Stimulated activated CD4-positive, alpha-beta T cell treated with anti-CD3 and anti-CD28 coated beads, Interleukin-12 subunit alpha, Interleukin-12 subunit beta, amount 100 ng/mL, for 24 hours (primary cell): ENCODE data around the gene RNASET2.
"Not testable (repeated sequence)": the region's sequence is repeated elsewhere in the genome, so short reads cannot be mapped to it uniquely, and the experiment has no call there.

Source experiments
- DNase-seq, 2 experiments: peaks; one replicate each; pipeline ENCODE4 v3.0.0-alpha.2; 2020; ENCODE audit warnings: low read depth in 2 of 2

The RNASET2 gene

DNA sequence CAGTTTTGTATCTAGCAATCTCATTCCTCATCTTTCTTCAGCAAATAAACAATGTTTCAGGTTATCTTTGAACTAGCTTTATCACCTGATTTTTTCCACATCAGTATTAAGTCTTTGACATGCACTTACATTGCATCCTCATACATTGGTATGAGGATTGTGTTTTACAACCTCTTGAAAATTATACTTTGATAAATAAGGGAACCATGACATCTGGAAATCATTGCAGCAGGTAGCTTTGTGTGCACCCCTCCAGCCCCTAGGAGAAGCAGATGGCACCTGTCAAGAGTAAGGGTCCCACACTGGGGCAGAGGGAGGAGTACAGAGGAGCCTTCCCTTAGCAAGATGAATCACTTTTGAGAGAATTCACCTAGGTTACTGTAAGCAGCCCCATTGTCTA is 13.7 kb upstream of the RNASET2 start:
- no peak for DNase-seq

DNA sequence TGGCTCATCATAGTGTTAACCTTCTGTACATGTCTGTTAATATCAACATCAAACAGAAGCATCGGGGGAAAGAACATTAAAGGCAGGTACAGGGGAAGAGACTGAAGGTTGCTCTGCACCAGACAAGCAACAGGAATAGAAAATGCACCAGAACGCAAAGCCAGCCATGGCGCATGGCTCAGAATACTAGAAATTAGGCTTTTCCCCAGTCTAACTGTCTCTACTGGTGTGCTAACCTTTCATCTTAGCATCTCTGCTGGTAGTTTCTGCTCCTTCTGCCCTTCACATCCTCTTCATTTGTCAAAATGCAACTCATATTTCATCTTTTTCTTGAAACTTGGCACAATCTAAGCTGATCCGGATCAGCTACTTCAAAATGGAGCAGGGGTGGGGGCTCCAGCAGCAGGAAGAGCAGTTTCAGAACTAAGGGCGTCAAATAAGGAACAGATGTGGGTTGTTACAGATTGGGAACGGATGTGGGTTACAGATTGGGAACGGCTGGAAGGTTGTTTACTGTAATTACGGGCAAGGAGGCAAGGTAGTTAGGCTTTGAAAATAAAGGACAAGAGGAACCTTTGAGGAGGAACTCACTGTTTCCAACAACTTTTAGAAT is 13.1 kb upstream of the RNASET2 start:
- no peak for DNase-seq

DNA sequence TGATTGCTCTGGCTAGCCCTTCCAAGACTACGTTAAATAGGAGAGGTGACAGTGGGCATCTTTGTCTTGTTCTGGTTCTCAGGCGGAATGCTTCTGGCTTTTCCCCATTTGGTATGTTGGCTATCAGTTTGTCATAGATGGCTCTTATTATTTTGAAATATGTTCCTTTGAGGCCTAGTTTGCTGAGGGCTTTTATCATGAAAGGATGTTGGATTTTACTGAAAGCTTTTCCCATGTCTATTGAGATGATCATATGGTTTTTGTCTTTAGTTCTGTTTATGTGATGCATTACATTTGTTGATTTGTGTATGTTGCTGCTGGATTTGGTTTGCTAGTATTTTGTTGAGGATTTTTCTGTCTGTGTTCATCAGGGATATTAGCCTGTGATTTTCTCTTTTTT is 9.9 kb upstream of the RNASET2 start:
- DNase-seq, result no peak

DNA sequence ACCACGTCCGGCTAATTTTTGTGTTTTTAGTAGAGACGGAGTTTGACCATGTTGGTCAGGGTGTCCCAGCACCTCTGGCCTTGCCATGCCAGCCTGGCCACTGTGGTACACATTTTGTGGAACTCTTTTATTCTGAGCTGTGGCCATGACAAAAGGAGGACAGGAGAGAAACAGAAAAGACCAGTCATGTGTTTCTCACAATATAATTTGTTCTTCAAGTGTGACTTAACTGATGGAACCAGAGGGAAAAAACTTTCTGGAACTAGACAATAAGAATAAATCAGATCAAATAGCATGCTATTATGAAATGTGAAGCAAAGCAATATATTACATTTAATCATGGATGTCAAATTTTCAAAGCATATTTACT is 4.2 kb upstream of the RNASET2 start:
- no peak for DNase-seq

DNA sequence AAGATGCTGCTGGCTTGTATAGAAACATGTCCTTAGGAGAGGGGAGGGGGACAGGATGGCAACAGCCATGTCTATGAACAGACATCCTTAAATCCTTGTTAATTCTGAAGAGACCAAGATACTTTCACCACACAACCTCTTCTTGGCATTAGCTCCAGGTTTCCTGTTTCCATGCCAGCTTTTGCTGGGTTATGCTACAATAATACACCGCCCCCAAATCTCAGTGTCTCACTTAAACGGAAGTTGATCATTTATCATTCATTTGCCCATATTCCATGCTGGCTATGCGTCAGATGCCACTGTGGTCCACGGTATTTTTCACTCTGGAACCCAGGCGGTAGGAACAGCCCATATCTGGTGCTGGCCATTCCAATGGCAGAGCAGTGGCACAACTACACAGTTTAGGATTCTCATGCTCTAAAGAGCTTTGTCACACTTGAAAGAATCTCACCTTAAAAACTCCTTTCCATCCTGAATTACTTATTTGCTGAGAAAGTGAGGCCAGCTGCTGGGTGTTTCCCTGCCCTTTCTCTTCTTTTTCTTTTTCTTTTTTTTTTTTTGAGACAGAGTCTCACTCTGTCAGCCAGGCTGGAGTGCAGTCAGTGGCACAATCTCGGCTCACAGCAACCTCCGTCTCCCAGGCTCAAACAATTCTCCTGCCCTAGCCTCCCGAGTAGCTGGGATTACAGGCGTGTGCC is 3.7 kb upstream of the RNASET2 start:
- DNase-seq, result no peak

DNA sequence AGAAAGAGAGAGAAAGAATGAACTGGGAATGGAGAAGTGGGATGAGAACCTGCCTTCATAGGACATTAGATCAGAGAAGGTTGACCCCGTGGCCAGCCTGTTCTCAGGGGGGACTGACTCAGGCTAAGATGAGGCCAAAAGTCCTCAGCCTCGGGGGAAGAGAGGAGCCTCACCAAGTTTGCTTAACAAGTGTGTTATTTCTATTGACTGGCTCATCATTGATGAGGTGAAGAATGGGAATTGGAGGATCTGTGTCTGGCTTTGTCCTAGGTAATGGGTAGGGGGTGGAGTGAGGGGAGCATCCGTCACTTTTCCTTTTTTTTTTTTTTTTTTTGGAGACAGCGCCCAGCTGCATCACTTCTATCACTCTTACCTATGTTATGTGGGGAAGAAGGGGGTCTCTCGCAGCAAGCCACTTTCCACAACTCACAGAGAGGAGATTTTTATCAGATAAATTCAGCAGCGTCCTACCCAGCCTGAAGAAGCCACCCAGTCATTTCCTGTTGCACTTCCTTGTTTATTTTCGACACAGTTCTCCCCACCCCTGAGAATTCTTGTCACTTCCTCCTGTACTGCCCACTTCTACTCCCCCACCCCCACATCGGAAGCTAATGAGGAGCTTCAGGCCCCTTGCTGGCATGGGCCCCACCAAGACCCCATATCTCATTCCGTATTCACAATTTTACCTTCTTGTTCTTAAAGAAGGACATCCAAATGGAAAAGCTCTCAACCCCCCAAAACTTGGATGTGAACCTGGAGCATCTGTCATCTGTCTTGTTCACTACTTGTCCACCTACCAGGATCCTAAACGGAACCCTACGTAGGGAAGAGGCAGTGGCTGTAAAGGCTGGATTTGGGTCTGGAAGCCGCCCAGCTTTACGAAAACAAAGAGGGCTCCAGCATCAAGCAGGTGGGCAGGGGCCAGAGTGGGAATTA is 2.8 kb upstream of the RNASET2 start:
- no peak for DNase-seq

DNA sequence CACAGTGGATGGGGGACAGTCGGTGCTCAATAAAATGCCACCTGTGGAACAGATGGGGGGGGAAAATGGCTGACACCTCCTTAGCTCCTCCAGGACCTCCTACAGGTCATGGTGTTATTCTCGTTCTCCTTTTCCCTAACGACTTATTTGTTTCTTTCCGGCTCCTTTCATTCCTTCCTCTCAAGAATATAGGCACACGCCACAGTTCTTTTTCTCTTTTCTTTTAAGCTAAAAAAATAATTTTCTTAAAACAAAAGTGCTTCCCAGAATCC is 1.4 kb upstream of the RNASET2 start:
- DNase-seq, result no peak

GRCh38 chr6:166957087-166957804 is 896 bp upstream of the RNASET2 start:
- no peak for DNase-seq

GRCh38 chr6:166955865-166956443 is 396 bp downstream of the RNASET2 start:
- DNase-seq, result no peak

- DNase-seq, result no peak
These were observed 1.1 kb downstream of the RNASET2 start for GRCh38 chr6:166955121-166955864.

- DNase-seq, result no peak
These were observed 2.1 kb downstream of the RNASET2 start for GRCh38 chr6:166954118-166954713.

GRCh38 chr6:166952567-166953486 is 3.5 kb downstream of the RNASET2 start:
- peak in 1 of 2 experiments; percentile 28 for DNase-seq

GRCh38 chr6:166952121-166952520 is 4.2 kb downstream of the RNASET2 start:
- no peak for DNase-seq

DNA sequence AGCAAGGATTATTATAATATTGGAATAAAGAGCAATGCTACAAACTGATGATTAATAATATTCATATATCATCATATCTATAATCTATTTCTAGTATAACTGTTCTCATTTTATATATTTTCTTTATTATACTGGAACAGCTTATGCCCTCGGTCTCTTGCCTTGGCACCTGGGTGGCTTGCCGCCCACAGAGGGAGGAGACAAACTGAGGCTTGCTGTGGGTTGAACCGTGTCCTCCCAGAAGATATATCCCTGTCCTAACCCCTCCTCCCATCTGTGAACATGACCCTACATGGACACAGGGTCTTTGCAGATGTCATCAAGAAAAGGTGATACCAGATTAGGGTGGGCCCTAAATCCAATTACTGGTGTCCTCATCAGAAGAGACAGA is 4.7 kb downstream of the RNASET2 start:
- no peak for DNase-seq

DNA sequence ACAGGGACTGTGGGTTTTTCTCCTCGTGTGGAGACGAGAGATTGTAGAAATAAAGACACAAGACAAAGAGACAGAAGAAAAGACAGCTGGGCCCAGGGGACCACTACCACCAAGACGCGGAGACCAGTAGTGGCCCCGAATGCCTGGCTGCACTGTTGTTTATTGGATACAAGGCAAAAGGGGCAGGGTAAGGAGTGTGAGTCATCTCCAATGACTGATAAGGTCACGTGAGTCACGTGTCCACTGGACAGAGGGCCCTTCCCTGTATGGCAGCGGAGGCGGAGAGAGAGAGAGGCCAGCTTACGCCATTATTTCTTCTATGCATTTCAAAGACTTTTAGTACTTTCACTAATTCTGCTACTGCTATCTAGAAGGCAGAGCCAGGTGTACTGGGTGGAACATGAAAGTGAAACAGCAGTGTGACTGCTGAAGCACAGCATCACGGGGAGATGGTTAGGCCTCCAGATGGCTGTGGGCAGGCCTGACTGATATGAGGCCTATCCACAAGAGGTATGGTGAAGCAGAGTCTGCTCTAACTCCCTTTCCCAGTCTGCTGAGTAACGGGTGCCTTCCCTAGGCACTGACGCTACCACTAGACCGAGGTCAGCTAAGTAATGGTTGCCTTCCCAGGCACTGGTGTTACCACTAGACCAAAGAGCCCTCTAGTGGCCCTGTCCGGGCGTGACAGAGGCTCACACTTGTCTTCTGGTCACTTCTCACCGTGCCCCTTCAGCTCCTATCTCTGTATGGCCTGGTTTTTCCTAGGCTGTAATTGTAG is 5.3 kb downstream of the RNASET2 start:
- peak; percentile 68 to 70 for DNase-seq

- no peak for DNase-seq
These were observed 5.9 kb downstream of the RNASET2 start for GRCh38 chr6:166950443-166950821.

DNA sequence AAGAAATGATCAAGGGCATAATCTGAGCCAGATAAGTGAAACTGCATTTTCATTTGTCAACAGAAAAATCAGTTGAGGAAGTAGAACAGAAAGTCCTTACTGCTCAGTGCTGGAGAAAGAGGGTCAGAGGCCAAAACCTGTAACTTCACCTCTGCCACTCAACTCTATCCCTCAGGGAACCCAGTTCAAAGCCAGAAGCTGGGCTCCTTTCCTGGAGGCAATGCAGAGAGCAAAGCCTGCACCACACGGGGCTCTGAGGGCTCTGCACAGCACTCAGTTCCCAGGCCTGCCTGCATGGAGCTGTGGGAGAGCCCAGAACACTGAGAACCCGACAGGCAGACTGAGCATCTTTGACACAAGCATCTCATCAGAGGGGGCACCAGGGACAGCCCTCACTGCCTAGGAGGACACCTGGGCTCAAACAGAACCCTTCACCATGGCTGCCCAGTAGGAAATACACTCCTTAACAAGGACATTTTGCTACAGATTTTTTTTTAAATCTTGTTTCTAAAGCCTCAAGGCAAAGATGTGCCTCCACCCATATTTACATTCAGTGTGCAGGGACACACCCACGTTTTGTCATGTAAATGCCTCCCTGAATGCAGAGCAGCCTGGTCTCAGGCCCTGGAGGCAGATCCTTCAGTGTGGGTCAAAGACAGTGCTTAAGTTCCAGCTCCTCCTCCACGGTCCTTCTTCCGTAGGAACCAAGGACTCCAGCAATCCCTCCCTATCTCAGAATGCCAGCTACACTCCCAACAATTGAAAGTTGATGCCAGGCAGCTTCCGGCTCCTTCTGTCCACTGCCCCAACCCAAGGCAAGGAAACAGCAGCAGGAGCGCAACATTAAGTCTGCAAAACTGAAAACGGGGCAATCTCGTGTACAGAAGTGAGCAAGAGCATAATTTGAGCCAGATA is 6.6 kb downstream of the RNASET2 start:
- no peak for DNase-seq

DNA sequence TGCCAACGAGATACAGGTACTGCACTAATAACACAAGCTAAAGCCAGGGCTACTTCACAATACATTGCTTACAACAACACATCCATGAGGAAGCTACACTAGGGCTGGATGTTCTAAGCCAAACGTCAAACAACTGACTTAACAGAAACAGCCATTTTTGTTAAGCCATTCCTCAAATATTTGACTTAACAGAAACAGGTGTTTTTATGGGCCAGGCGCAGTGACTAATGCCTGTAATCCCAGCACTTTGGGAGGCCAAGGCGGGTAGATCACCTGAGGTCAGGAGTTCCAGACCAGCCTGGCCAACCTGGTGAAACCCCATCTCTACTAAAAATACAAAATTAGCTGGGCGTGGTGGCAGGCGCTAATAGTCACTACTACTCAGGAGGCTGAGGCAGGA is 7.6 kb downstream of the RNASET2 start:
- not testable (repeated sequence) for DNase-seq
